Chondrocyte (in vitro differentiated cells): ENCODE data around the gene PI4KA. TPM values are rescaled to one million over a fixed set of nuclear protein-coding genes. Genes with fewer than 3 reads are reported as not detected.

Experiments
- DNase-seq: peaks from one replicate; pipeline ENCODE4 v3.0.0; 2021; ENCODE audit warnings: mixed read lengths, low spot score
- H3K27ac Mint-ChIP-seq: one replicate; pipeline ENCODE4 v1.8.0; 2021; ENCODE audit warnings: mild to moderate bottlenecking, moderate library complexity, mixed read lengths; ENCODE audit not compliant: unreplicated experiment
- H3K27me3 Mint-ChIP-seq: 2 replicates; pipeline ENCODE4 v1.8.0; 2021; ENCODE audit warnings: low read depth, mixed read lengths
- H3K36me3 Mint-ChIP-seq: 2 replicates; pipeline ENCODE4 v1.8.0; 2021; ENCODE audit warnings: low read depth, mixed read lengths
- H3K4me1 Mint-ChIP-seq: 2 replicates; pipeline ENCODE4 v1.8.0; 2021; ENCODE audit warnings: low read depth, mild to moderate bottlenecking, mixed read lengths
- H3K4me3 Mint-ChIP-seq: one replicate; pipeline ENCODE4 v1.8.0; 2021; ENCODE audit warnings: mild to moderate bottlenecking, moderate library complexity, mixed read lengths; ENCODE audit not compliant: unreplicated experiment
- H3K9me3 Mint-ChIP-seq: 2 replicates; pipeline ENCODE4 v1.8.0; 2021; ENCODE audit warnings: low read depth, mixed read lengths
- total RNA-seq: library from RNA; stranded (reverse); gene quantifications from 3 replicates; pipeline ENCODE4 v1.2.1, GENCODE V29; 2021
- TF ChIP-seq, protein P1 (sequence below): fragments of 200-600 bp; sonication (generic); IDR thresholded peaks from 2 replicates; pipeline ENCODE4 v1.5.0; 2021; ENCODE audit warnings: antibody characterized with exemption, mild to moderate bottlenecking, moderate library complexity

The PI4KA gene
- total RNA-seq, 1 donor from 2014 or later = 68.3 TPM

DNA sequence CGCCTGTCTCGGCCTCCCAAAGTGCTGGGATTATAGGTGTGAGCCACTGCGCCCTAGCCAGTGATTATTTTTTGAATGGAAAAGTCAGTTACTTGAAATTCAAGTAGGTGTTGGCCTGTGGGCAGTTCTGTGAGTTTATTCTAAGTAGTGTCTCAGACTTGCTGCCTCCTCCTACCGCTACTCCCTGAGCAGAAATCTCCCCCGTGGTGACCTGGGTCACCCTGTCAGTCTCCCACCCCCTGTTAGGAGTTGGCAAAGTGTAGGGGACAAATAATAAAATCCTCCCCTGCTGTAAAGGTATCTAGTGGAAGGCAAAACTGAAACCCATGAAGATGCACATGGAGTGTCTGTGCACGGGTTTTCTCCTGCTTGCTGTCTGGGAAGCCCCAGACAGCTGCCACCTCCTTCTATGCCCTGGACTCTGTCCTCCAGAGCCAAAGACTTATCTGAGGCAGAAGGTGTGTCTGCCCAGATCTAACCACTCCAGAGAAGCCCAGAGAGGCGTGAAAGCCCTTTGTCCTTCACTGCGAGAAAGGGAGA, 26.5 kb upstream of the PI4KA start:
- H3K4me3 Mint-ChIP-seq = no peak overlapping the region
- H3K4me1 Mint-ChIP-seq = peaks cover 4% of the 10 kb centered on the region
- peaks cover 31% of the 10 kb centered on the region for H3K36me3 Mint-ChIP-seq
- H3K27me3 Mint-ChIP-seq = no peaks in the 10 kb centered on the region
- no peaks in the 10 kb centered on the region for H3K9me3 Mint-ChIP-seq
- TF ChIP-seq, protein P1, sequence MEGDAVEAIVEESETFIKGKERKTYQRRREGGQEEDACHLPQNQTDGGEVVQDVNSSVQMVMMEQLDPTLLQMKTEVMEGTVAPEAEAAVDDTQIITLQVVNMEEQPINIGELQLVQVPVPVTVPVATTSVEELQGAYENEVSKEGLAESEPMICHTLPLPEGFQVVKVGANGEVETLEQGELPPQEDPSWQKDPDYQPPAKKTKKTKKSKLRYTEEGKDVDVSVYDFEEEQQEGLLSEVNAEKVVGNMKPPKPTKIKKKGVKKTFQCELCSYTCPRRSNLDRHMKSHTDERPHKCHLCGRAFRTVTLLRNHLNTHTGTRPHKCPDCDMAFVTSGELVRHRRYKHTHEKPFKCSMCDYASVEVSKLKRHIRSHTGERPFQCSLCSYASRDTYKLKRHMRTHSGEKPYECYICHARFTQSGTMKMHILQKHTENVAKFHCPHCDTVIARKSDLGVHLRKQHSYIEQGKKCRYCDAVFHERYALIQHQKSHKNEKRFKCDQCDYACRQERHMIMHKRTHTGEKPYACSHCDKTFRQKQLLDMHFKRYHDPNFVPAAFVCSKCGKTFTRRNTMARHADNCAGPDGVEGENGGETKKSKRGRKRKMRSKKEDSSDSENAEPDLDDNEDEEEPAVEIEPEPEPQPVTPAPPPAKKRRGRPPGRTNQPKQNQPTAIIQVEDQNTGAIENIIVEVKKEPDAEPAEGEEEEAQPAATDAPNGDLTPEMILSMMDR = no peak
- no peak for DNase-seq
- peak overlapping the region; percentile 67 for H3K27ac Mint-ChIP-seq

- no peaks in the 10 kb centered on the region for H3K27me3 Mint-ChIP-seq
- no peak overlapping the region for H3K27ac Mint-ChIP-seq
- H3K4me3 Mint-ChIP-seq = no peak overlapping the region
- H3K36me3 Mint-ChIP-seq = peaks cover 26% of the 10 kb centered on the region
- DNase-seq = no peak
- TF ChIP-seq, protein P1 = no peak
- peaks cover 4% of the 10 kb centered on the region for H3K4me1 Mint-ChIP-seq
- no peaks in the 10 kb centered on the region for H3K9me3 Mint-ChIP-seq
These were observed 25.8 kb upstream of the PI4KA start for GRCh38 chr22:20884454-20884853.

DNA sequence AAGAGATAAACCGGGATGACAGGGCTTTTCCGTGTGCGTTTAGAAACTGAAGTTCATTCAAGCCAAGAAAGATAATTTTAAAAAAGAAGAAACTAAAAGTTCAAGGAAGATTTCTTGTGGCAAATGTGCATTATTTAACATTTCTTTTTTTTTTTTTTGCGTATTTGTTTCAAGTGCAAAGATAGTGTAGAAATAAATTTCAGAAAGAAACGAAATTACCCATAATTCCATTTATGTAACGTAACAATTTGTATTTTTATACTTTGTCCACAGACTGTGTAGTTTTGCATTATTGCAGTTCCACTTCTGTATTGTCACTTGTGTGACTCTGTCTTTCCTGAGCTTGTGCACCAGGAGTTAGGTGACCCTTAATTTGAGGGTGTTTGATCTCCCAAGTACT, 24.2 kb upstream of the PI4KA start:
- H3K9me3 Mint-ChIP-seq = no peaks in the 10 kb centered on the region
- H3K4me3 Mint-ChIP-seq = no peak overlapping the region
- peaks cover 4% of the 10 kb centered on the region for H3K4me1 Mint-ChIP-seq
- peaks cover 18% of the 10 kb centered on the region for H3K36me3 Mint-ChIP-seq
- no peak for DNase-seq
- no peaks in the 10 kb centered on the region for H3K27me3 Mint-ChIP-seq
- H3K27ac Mint-ChIP-seq = no peak overlapping the region
- TF ChIP-seq, protein P1 = no peak

DNA sequence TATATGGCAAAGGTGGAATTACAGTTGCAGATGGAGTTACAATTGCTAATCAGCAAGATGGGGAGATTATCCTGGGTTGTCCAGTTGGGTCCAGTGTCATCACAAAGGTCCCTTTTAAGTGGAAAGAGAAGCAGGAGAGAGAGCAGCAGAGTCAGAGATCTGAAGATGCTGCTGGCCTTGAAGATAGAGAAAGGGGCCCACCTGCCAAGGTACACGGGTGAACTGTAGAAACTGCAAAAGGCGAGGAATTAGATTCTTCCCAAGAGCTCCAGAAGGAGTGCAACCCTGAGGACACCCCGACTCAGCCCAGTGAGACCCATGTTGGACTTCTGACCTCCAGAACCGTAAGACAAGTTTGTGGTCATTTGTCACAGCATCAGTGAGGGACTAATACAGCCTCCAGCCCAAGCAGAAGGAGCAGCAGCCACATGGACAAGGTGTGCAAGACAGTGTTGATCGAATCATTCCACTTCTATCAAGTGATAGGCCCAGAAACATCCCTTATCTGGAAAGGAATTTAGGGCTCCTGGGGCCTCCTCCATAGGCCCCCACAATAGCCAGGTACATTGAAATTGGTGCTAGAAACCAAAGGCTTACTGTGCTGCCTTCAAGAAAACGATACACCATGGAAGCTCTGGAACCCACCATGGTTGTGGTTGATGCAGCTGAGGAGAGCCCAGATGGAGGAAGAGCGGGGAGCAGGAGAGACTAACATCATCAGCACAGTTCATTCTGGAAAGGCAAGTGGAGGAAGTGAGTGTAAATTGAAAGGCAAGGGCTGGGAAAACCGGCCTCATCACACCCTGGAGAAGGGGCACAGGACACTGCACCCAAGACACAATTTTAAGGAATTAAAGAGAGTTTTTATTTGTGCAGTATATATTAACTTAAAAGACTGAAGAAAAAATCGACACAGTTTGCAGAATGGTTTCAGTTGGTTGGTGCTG, 23.5 kb upstream of the PI4KA start:
- no peak overlapping the region for H3K27ac Mint-ChIP-seq
- TF ChIP-seq, protein P1 = no peak
- no peak overlapping the region for H3K4me3 Mint-ChIP-seq
- peaks cover 13% of the 10 kb centered on the region for H3K36me3 Mint-ChIP-seq
- no peak for DNase-seq
- H3K27me3 Mint-ChIP-seq = no peaks in the 10 kb centered on the region
- H3K4me1 Mint-ChIP-seq = peaks cover 4% of the 10 kb centered on the region
- H3K9me3 Mint-ChIP-seq = no peaks in the 10 kb centered on the region

DNA sequence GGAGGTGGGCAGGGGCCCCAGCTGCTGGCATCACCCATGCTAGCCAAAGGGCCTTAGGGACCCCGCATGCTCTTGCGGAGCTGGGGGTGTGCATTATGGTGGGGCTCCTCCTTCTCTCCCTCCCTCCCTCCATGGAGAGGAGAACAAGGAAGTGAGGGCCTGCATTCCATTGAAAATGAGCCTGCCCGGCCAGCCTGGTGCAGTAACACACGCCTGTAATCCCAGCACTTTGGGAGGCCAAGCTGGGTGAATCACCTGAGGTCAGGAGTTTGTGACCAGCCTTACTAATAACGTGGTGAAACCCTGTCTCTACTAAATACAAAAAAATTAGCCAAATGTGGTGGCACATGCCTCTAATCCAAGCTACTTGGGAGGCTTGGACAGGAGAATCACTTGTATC, 22.6 kb upstream of the PI4KA start:
- Mint-ChIP-seq H3K27ac (no peak overlapping the region), H3K27me3 (no peaks in the 10 kb centered on the region), H3K4me3 (no peak overlapping the region), H3K4me1 (peaks cover 4% of the 10 kb centered on the region), H3K36me3 (peaks cover 12% of the 10 kb centered on the region), H3K9me3 (no peaks in the 10 kb centered on the region)
- DNase-seq = no peak
- TF ChIP-seq, protein P1 = no peak
